ENCODE measurements around the gene ROPN1.
"Not testable (repeated sequence)": the region's sequence is repeated elsewhere in the genome, so short reads cannot be mapped to it uniquely, and the experiment has no call there.

ROPN1 gene

GRCh38 chr3:123991730-123992588 is at the start of gene ROPN1:
ROPN1 (minus strand) TSS chr3:123992124; CDS start chr3:123980481, 11,643 bp downstream.
- not testable (repeated sequence) for DNase-seq

GRCh38 chr3:124041553-124041952 is 49.6 kb upstream of the ROPN1 start:
- DNase-seq, result no peak

GRCh38 chr3:124037326-124037725 is 45.4 kb upstream of the ROPN1 start:
- DNase-seq, result no peak

- DNase-seq, result not testable (repeated sequence)
Observed at GRCh38 chr3:124036214-124036613, 44.3 kb upstream of the ROPN1 start.

- DNase-seq, result no peak
Observed at GRCh38 chr3:124035463-124036121, 43.7 kb upstream of the ROPN1 start.

- DNase-seq, result no peak
Observed at GRCh38 chr3:124034844-124035152, 42.9 kb upstream of the ROPN1 start.

GRCh38 chr3:124034016-124034843 is 42.3 kb upstream of the ROPN1 start:
- DNase-seq, result no peak

- no peak for DNase-seq
Observed at GRCh38 chr3:124033360-124034015, 41.6 kb upstream of the ROPN1 start, which contains the start of gene KALRN. KALRN (plus strand) TSS chr3:124033369.

GRCh38 chr3:124032881-124033359 is 41.0 kb upstream of the ROPN1 start:
- peak; percentile 67 for DNase-seq

GRCh38 chr3:124032311-124032880 is 40.5 kb upstream of the ROPN1 start:
- DNase-seq, result peak; percentile 66

- no peak for DNase-seq
Observed at GRCh38 chr3:124026516-124026915, 34.6 kb upstream of the ROPN1 start.

GRCh38 chr3:124023531-124023930 is 31.6 kb upstream of the ROPN1 start:
- not testable (repeated sequence) for DNase-seq

- no peak for DNase-seq
Observed at GRCh38 chr3:124019291-124019690, 27.4 kb upstream of the ROPN1 start.

- not testable (repeated sequence) for DNase-seq
Observed at GRCh38 chr3:124017502-124017901, 25.6 kb upstream of the ROPN1 start.

GRCh38 chr3:124016483-124016882 is 24.6 kb upstream of the ROPN1 start:
- not testable (repeated sequence) for DNase-seq

- DNase-seq, result no peak
Observed at GRCh38 chr3:124014366-124014942, 22.5 kb upstream of the ROPN1 start.

- not testable (repeated sequence) for DNase-seq
Observed at GRCh38 chr3:124008321-124008720, 16.4 kb upstream of the ROPN1 start.

- no peak for DNase-seq
Observed at GRCh38 chr3:124007186-124007585, 15.3 kb upstream of the ROPN1 start.

GRCh38 chr3:124002405-124003079 is 10.6 kb upstream of the ROPN1 start:
- not testable (repeated sequence) for DNase-seq

- not testable (repeated sequence) for DNase-seq
Observed at GRCh38 chr3:124001366-124001765, 9.4 kb upstream of the ROPN1 start.

- DNase-seq, result no peak
Observed at GRCh38 chr3:123997543-123997942, 5.6 kb upstream of the ROPN1 start.
